ENCODE measurements around the gene PHF21A.

PHF21A gene

GRCh38 chr11:45900916-45901617 is 220.2 kb downstream of the PHF21A start:
- no peak for ATAC-seq
- TF ChIP-seq ZNF8 (CRISPR knock-in tag; IDR thresholded peaks at IDR 0.05) (no peak), ZNF70 (CRISPR knock-in tag; IDR thresholded peaks at IDR 0.05) (no peak), CSRNP3 (CRISPR knock-in tag; IDR thresholded peaks at IDR 0.05) (no peak), TOX (CRISPR knock-in tag; IDR thresholded peaks at IDR 0.05; ENCODE audit: borderline replicate concordance) (no peak), POU6F1 (CRISPR knock-in tag; IDR thresholded peaks at IDR 0.05; ENCODE audit: borderline replicate concordance, low read depth) (no peak), CSDC2 (CRISPR knock-in tag; IDR thresholded peaks at IDR 0.05) (no peak), ZFP3 (CRISPR knock-in tag; IDR thresholded peaks at IDR 0.05) (no peak), OSR1 (CRISPR knock-in tag; IDR thresholded peaks at IDR 0.05) (no peak), CREB5 (CRISPR knock-in tag; IDR thresholded peaks at IDR 0.05; ENCODE audit: low read depth) (no peak), ESRRG (CRISPR knock-in tag; IDR thresholded peaks at IDR 0.05) (no peak), PPARA (CRISPR knock-in tag; IDR thresholded peaks at IDR 0.05; ENCODE audit: borderline replicate concordance) (no peak), PATZ1 (CRISPR knock-in tag; IDR thresholded peaks at IDR 0.05; ENCODE audit: borderline replicate concordance) (no peak), TSHZ2 (CRISPR knock-in tag; IDR thresholded peaks at IDR 0.05) (no peak), ZNF565 (CRISPR knock-in tag; conservative IDR thresholded peaks at IDR 0.05; ENCODE audit: low read depth) (no peak)

DNA sequence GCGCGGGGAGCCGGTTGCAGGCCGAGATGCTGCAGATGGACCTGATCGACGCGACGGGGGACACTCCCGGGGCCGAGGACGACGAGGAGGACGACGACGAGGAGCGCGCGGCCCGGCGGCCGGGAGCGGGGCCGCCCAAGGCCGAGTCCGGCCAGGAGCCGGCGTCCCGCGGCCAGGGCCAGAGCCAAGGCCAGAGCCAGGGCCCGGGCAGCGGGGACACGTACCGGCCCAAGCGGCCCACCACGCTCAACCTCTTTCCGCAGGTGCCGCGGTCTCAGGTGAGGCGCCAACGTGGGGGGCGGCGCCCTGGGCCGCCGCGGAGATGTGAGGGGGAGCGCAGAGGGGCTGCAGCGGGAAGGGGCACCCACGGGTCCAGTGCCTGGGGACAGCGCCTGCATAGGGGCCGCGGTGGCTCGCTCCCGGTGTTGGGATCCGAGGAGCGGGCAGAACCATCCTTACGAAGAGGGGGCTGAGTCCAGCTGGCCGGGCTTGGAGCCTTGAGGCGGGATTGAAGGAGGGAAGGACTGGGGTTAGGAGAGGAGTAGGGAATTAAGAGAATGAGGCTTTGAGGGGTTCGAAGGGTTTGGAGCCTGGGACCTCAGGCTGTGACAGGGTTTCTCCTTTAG is 221.0 kb downstream of the PHF21A start:
- ATAC-seq, result peak; percentile 5

GRCh38 chr11:45899448-45900174 is 221.6 kb downstream of the PHF21A start:
- peak; percentile 83 for ATAC-seq
- TF ChIP-seq TCF4 (CRISPR knock-in tag; IDR thresholded peaks at IDR 0.05; ENCODE audit: borderline replicate concordance), result no peak
- no peak for TF ChIP-seq ARNTL (CRISPR knock-in tag; IDR thresholded peaks at IDR 0.05; ENCODE audit: borderline replicate concordance, low read depth)
- no peak for TF ChIP-seq CSDC2 (CRISPR knock-in tag; IDR thresholded peaks at IDR 0.05)
- no peak for TF ChIP-seq ZFP3 (CRISPR knock-in tag; IDR thresholded peaks at IDR 0.05)
- TF ChIP-seq TSHZ2 (CRISPR knock-in tag; IDR thresholded peaks at IDR 0.05), result peak; percentile 34; the same call in 1 of the 2 replicates
- no peak for TF ChIP-seq BACH2 (CRISPR knock-in tag; IDR thresholded peaks at IDR 0.05; ENCODE audit: borderline replicate concordance)

Data from SK-N-SH treated with all-trans-retinoic acid at 6 μM for 48 hours (cell line).